Suppressor macrophage treated with lipopolysaccharide for 4 hours (primary cell): ENCODE results near the gene KDM4B.
"Not testable (repeated sequence)": the region's sequence is repeated elsewhere in the genome, so short reads cannot be mapped to it uniquely, and the experiment has no call there.

Source experiments
- DNase-seq: peaks from one replicate; pipeline ENCODE4 v3.0.0-alpha.2; 2020

KDM4B gene

DNA sequence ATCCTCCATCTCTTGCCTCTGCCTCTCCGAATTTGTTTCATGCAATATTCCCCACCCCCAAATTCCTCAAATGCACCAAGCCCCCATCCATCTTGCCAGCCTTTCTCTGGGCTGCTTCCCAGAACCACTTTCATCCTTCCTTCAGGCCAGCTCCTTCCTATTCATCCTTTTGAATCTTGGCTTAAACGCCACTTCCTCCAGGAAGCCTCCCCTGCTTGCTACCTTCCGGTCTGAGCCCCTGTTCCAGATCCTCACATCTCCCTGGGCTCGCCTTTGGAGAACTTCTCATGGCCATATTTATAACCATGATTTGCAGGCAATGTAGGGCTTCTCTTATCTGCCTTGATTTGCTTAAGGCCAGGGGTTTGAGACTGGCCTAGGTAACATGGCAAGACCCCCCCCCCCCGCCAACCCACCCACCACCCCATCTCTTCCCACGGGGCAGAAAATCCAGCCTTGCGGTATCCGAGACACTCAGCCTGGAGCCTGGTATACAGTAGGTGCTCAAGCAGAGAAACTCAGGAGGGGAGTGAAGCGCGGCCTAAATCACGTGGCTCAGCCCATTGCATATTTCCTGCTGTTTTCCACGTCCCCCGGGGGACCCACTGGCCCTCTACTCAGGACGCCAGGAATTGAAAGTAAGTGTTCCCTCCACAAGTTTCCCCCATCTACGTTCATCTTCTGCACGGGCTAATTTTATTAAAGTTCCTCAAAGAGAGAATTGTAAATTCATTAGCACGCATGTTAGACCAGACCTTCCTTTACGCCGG, 219.8 kb downstream of the KDM4B start:
- no peak for DNase-seq

DNA sequence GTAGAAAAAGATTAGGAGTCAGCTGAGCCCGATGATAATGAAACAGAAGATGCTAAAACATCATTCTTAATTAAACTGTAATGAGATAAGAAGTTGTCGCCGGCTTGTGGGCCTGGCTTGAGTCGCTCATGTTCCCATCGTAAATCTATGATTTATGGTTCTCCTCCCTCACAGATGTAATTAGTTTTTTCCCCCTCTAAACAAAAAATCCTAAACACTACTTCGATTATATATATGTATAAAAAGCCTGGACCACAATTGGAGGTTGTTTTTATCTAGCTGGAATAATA, 220.3 kb downstream of the KDM4B start:
- no peak for DNase-seq

DNA sequence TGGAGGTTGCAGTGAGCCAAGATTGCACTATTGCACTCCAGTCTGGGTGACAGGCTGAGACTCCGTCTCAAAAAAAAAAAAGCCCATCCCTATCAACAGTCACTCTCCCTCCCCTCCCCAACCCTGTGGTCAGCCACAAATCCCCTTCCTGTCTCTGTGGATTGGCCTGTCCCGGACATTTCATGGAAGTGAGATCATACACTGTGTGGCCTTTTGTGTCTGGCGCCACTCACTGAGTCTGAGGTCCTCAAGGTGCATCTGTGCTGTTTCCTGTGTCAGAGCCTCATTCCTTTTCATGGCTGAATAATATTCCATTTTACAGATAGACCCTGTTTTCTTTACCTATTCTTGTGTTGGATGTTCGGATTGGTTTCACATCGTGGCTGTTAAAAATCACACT, 222.2 kb downstream of the KDM4B start:
- no peak for DNase-seq

DNA sequence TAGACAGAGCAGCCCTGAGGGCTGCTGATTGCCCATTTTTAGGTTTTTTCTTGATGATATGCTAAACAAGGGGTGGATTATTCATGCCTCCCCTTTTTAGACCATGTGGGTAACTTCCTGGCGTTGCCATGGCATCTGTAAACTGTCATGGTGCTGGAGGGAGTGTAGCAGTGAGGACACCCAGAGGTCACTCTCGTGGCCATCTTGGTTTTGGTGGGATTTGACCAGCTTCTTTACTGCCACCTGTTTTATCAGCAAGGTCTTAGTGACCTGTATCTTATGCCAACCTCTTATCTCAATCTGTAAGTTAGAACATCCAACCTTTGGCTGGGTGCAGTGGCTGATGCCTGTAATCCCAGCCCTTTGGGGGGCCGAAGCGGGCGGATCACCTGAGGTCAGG, 223.7 kb downstream of the KDM4B start:
- no peak for DNase-seq

DNA sequence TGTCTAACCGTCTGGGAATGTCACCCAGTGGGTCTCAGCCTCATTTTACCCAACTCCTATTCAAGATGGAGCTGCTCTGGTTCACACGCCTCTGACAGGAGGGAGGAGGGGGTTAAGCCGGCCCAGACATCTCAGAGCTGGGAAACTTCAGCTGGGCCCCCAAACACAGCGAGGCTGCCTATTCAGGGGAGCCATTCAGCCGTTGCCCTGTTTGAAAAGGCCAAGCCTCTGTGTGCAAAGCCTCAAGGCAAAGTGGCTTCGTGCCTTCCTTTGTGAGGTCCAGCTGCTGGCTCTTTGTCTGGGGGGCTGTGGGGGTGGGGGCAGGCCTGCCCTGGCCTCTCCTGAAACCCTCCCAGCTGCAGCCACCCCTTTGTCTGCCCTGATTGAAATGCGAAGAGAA, 224.3 kb downstream of the KDM4B start:
- DNase-seq, result no peak

DNA sequence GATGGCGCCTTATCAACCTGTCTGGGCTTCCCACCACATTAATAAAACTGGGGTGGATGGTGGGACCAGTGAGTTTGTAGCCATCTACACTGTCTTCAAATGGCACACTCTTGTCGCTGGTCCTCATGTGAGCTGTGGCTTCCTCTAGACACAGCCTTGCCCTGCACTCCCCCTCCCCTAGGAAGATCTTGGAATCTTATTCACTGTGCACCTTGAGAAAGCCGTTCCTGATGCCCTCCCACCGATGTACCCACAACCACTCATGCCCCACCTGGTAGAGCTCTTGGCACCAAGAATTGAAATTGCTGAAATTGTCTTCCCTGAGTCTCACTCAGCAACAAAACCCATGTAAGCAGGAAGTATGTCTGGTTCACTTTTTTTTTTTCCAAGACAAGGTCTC, 225.7 kb downstream of the KDM4B start:
- DNase-seq, result no peak

DNA sequence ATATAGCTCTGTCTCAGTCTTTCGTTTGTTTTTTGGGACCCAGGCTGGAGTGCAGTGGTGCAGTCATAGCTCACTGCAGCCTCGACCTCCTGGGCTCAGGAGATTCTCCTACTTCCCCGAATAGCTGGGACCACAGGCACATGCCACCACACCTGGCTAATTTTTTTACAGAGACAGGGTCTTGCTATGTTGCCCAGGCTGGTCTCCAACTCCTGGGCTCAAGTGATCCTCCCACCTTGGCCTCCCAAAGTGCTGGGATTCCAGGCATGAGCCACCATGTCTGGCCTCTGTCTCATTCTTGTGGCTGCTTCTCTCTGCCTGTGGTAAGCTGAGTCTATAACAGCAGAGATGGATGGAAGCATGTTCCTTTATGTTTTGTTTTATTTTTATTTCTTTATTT, 226.7 kb downstream of the KDM4B start:
- not testable (repeated sequence) for DNase-seq

DNA sequence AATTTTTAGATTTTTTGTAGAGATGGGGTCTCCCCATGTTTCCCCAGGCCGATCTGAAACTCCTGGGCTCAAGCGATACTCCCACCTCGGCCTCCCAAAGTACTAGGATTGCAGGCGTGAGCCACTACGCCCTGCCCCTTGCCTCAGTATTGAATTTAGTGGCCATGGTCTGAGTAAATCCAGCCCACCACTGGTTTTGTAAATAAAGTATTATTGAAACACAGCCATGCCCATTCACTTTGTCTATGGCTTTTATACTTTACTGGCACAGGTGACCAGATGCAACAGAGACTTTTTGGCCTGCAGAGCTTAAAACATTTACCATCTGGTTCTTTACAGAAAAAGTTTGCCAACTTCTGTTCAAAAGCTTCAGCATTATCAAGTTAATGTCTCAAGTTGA, 227.9 kb downstream of the KDM4B start:
- DNase-seq, result no peak

DNA sequence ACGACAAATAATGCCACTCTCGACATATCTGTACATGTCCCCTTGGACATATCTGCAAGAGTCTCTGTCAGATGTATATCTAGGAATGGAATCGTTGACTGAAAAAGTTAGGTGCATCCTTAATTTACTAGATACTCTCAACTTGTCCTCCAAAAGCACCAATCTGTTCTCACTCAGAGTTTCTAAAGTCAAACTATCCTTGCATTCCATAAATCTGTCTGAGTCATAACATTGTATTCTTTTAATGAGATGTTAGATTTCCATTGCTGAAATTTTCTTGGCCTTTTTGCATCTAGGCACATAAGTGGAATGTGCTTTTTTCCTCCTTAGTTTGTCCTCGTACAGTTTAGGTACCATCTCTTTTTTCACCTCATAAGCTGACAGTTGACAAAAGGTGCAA, 231.9 kb downstream of the KDM4B start:
- no peak for DNase-seq

DNA sequence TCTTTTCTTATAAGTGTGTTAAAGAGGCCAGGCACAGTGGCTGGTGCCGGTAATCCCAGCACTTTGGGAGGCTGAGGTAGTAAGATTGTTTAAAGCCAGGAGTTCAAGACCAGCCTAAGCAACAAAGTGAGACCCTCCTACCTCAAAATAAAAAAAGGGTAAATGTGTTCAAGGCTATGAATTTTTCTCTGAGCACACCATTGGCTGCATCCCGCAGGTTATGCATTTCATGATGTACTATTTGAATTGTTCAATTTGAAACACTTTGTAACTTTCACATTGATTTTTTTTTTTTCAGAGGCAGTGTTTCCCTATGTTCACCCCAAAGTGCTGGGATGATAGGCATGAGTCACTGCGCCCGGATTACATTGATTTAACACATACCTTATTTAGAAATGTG, 233.6 kb downstream of the KDM4B start:
- DNase-seq, result no peak
